UCSD-AML1 (cell line): ENCODE results near the gene MMP13.
"Not testable (repeated sequence)": the region's sequence is repeated elsewhere in the genome, so short reads cannot be mapped to it uniquely, and the experiment has no call there.

Experiments used
- DNase-seq: peaks from one replicate; lab custom pipeline; 2025; ENCODE audit not compliant: unreplicated experiment; lab: John Stamatoyannopoulos, UW

MMP13 gene

DNA sequence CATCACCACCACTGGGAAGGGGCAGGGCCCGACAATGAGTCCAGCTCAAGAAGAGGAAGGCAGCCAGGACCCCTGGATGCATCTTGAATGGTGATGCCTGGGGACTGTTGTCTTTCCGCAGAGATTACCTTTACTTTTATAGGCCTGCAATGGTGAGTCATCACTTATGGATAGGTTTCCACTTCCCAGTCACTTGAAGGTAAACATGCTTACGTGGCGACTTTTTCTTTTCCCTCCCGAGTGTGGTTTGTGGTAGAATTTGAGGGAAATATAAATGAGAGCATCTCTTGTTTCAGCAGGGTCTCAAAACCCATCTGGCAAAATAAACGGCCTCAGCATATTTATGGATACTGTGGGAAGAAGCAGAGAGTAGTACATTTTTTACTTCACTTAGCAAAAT lies at the start of gene MMP13:
MMP13 (minus strand) TSS at position 109 of the 400 bp plus-strand sequence; CDS start at position 82, 27 bp downstream.
- no peak for DNase-seq

DNA sequence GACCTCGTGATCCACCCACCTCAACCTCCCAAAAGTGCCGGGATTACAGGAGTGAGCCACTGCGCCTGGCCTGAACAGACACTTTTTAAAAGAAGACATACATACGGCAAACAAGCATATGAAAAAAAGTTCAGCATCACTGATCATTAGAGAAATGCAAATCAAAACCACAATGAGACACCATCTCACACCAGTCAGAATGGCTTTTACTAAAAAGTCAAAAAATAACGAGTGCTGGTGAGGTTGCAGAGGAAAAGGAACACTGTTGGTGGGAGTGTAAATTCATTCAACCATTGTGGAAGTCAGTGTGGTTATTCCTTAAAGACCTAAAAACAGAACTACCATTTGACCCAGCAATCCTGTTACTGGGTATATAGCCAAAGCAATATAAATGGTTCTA lies 48.7 kb upstream of the MMP13 start:
- not testable (repeated sequence) for DNase-seq

DNA sequence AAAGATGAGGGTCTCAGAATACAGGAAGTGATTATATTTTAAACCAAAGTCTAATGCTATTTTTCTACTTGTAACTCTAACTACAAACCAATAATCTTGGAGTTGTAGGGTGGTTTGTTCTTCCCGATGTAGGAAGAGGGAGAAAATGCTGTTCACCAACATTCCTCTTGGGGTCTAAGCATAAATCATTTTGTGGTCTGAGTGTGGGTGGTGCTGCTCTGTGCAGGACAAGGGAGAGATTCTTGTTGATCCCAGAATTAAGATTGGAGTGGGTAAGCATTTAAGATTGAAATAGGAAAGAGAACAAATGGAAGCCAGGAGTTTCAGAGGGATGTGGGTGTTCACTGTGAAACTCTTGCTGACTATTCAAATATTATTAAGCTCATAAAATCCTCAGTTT lies 38.6 kb upstream of the MMP13 start:
- DNase-seq = no peak

DNA sequence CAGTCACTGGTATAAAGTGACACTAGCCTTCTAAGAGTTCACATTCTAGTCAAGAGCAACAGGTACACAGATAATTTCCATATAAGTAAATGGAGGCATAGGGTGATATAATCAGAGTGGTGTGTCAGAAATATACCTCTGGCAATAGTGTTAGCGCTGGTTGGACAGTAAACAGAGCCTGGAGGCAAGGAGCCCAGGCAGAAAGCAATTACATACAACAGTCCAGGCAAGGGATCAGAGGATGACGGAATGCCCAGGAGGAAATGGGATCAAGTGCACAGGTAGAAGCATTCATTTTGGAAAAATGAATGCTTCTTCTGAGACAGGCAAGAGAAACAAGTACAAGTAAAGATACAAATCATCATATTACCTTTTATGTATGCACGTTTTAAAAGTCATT lies 36.2 kb upstream of the MMP13 start:
- DNase-seq = no peak

DNA sequence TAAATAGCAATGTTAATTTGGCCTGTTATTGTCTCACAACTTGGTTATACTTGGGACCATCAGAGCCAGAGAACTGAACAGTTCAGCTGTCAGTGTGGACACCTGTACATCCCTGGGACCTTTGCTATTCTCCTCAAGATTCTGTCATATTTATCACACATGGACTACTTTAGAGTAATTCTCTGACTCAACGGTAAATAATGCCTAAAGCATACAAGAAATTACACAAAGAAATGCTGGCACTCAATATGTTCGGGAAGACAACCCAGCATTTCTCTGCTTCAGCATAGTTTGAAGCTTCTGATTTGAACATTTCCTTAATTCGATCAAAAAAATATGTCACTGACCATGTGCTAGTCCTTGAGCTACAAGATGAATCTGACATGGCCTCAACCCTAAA lies 34.6 kb upstream of the MMP13 start:
- no peak for DNase-seq

DNA sequence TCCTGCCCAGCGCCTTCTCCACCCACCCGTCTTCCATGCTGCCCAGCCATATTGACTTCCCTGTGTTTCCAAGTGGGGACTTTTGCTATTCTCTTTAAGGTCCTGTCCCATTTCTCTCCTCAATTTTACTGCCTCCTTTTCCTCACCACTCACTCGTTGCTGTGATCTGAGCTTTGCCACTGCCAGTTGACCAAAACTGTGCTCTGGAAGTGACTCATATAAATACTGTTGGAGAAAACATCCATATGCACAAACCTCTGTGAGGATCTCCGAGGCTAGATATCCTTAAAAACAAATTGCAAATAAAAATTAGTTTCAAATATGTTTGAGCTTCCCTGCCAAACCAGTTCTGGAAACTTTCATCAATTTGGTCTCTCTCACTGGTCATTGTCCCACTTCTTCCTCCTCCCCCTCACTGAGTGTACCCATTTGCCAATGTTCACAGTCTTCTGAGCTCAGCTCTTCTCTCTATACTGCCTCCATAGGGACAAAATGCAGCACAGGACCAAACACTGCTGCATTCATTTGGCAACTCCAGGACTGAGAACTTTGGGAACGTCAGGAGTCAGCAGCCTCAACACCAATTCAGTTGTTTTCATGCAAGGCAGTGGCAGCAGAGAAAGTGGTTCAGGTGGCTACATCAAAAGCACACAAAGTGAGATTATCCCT lies 34.0 kb upstream of the MMP13 start:
- no peak for DNase-seq

DNA sequence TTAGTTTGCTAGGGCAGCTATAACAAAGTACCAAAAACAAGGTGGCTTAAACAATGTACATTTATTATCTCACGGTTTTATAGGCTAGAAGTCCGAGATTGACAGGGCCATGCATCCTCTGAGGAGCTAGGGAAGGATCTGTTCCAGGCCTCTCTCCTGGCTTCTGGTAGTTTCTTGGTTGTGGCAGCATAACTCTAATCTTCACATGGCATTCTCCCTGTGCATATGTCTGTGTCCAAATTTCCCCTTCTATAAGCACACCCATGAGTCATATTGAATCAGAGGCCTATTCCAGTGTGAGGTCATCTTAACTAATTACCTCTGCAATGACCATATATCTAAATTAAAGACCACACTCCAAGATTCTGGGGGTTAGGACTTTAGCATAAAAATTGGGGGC lies 31.3 kb upstream of the MMP13 start:
- DNase-seq = no peak

DNA sequence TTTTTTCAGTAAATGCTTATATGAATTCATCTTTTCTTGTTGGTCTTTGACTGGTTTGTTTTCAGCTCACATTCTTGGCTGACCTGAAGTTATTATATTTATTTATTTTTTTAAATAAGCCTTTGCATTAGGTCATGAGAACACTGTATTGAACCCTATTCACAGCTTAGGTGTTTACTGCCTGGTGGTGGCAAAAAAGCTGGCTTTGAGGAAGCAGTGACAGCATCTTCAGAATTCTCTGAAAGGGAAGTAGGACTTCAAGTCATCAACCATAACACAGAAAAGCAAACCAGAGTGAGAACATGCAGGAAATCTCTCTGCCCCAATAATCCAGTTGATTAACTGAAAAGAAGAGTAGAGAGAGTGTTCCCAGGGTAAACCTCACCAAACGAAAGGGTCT lies 30.3 kb upstream of the MMP13 start:
- DNase-seq = no peak

DNA sequence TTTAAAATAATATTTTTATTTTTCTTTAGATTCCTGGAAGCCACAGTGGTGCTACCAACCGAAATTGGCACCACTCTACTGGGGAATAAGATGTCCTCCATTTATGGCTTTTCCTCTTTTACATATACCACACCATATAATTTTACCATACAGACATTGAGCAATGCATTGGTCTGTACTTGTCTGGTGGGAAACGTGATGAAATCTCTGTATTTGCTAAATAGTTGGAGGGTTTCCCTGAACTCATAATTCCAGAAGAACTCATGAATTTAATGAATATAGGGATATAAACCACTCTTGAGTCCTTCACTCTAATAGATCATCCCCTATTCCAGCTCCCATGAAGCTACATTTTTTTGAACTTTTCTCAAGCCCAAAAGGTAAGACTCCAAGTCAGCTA lies 28.0 kb upstream of the MMP13 start:
- no peak for DNase-seq

DNA sequence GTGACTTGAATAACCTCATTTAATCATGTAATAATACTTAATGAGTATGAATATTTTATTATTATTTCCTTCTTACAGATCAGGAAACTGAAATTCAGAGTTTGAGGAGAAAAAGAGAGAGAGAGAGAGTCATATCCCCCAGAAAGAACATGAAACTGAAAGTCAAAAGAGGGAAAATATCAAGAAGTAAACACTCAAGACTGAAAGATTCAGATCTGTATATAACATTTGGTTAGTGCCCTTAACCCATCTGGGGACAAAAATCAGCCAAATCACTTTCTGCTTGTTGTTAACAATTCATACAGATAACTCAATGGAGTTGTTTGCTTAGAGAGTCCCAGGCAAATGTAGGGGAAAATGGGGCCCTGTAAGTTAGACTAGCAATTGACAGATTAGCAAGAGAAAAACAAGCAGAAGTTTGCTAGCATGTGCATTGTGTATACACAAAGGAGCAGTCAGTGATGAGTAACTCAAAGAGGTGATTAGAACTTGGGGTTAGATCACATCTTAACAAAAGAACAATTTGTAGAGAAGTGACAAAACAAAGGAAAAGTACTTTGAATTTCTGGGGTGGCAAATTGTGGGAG lies 25.9 kb upstream of the MMP13 start:
- no peak for DNase-seq

DNA sequence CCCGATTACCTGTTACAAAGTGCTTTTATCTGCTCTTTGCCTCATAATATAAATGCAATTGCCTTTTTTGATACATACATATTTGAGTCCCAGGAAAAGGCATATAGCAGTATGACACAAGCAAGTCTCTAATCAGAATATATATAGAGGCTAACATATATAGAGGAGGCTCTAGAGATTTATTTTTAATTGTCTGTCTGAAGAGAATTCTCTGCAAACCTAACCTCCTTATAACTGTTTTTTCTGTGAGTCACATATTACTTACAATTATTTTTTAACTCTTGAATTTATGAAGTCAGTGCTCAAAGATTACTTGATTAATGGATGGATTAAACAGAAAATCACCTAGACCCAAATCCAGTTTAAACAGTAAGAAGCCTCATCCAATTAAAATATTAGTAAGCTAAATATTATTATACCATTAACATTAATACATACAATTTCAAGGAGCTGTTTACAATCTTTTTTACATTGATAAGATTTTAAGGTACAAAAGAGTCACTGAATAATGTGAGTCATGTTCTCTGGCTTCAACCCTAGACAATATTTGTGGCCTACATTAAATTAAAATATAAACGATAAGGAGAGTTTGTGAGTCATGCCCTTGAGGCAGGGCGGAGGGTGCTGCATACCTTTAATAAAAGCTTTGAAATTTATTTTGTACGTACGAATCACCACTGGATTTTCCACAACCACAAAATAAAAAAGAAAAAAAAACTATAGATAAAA lies 19.2 kb upstream of the MMP13 start:
- no peak for DNase-seq

DNA sequence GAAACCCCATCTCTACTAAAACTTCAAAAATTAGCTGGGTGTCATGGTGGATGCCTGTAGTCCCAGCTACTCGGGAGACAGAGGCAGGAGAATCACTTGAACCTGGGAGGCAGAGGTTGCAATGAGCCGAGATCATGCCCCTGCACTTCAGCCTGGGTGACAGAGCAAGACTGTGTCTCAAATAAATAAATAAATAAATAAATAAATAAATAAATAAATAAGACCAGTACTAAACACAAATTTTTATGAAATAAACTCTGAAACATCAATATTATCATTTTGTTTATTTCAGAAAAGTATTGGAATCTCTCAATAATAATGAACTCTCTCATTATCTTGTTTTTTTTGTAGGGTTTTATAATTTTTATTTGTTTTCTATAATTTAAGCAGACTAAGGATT lies 18.2 kb upstream of the MMP13 start:
- DNase-seq = not testable (repeated sequence)

DNA sequence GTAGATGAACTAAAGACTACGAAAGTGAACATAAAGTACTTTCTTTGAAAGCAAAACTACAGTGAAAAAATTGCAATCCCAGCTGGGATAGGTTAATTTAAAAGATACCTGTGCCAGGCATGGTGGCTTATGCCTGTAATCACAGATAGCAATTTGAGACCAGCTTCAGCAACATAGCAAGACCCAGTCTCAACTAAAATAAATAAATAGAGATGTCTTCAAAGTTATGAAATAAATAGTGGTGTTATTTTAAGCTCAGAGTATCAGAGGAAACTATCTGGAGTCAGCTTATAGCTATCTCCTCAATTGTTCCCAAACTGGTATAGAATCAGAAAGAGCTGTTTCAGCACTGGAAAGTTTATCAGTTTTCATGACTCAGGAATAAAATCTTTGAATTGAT lies 17.3 kb upstream of the MMP13 start:
- DNase-seq = no peak

DNA sequence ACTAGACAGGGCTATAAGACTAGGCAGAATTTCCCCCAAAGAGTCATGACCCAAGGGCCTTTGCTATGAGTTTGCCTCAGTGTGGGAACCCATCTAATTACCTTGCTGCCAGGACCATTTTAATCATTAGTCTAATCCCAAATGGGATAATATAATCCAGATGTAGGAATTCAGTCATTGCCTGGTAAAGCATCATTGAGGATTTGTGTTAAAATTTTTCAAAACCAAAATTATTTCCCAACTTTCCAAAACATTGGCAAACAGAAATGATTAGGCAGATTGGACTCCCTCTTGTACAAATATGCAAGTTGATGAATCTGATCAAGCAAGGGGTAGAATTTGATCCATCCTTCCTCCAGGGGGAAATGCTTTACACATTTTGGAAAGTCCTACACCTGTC lies 16.2 kb upstream of the MMP13 start:
- no peak for DNase-seq

DNA sequence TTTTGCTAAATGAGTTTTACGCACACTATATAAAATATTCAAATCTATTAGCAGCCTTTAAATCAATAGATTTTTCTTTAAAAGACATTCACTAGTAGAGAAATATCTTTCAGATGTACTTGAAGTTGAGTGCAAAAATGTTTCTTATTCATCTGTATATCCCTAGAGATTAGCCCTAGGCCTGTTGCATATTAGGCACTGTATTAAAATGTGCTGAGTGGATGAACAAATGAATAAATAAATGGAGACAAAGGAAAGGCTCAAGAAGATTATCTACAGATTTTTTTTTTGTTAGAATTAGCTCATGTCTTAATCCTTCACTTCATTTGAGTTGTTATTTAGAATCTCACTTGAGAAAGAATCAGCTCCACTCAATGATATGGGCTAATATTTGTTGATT lies 12.0 kb upstream of the MMP13 start:
- DNase-seq = no peak

DNA sequence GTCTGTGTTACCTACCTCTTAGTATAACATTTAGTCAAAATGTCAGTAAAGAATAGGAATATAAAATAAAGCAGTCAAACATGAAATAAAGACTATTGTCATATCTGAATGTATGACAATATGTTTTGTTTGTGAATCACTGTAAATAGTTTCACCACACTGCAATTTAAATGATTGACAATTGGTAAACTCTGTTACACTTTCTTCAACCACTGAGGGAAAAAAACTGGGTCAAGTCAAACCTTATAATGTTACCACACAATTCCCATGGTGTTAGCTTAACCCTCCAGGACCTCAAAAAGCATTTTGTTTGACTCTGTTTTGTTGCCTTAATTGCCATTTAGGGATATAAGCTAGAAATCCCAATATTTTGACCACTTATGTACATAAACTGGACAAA lies 10.5 kb upstream of the MMP13 start:
- no peak for DNase-seq

DNA sequence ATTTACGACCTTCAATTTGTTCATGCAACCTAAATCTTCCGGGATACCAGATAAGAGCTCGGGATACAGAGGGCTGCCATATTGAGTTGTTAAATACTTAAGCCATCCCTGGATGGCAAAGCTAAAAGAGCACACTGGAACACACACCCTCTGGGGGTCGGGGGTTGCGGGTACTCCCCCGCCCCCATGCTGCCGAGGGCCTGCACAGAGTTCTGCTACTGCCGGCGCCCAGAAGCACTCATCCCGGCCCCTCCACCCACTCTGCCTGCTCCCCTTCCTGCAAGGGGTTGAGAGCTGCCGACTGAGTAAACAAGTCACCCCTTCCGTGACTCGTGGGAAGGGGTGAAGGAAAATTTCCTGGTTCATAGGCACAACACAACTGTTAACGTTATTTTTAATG lies 9.3 kb upstream of the MMP13 start:
- DNase-seq = no peak

DNA sequence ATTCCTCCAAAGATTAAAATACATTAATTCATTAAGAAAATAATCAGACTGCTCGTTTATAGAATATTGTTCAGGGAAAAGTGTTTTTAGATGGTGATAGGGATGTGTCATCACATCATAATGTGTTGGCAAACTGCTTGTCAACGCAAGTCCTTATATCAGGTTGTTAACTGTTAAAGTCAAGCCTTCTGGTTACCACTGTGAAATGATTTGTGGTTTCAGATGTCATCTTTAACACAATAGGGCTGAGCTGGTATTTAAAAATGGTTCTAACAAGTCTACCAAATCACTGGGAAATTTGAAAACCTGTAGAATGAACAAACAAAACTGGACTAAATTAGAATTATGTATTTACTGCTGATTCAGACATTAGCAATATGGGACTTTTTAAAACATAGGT lies 2.4 kb upstream of the MMP13 start:
- DNase-seq = no peak

DNA sequence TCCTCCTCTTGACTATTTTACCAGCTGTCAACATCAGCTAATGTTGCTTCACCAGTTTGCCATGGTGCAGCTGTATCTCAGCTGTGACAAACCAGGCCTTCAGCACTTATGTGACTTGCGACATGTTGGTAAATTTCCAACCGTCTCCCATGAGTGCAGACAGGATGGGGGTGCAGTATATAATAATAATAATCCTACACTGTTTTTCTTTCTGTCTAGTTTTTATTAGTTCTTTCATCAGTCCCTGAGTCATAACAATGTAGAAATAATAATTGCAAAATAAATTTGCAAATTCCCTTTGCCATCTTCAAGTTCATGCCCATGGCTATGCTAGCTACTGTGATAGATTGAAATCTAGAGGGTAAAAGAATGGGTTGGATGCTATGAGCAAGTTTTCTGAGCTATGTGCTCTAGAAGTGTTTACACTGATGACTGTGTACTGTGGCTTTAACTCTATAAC lies 4.9 kb downstream of the MMP13 start:
- no peak for DNase-seq

DNA sequence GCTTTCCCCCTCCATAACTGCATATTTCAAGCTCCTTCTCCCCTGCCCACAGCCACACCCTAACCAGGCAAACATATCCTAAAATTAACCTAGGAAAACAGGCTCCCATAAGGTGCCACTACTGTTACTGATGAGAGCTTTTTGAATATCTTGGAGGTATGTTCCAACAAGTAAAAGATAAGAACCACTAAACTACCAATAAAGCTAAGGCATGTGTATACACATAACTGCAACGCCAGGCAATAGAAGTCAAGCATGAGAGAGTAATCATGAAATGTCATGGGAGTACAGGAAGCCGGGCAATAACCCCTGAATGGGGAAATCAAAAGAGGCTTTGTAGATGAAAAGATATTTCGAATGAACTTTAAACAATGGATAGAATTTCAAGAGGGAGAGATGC lies 9.3 kb downstream of the MMP13 start:
- DNase-seq = no peak

DNA sequence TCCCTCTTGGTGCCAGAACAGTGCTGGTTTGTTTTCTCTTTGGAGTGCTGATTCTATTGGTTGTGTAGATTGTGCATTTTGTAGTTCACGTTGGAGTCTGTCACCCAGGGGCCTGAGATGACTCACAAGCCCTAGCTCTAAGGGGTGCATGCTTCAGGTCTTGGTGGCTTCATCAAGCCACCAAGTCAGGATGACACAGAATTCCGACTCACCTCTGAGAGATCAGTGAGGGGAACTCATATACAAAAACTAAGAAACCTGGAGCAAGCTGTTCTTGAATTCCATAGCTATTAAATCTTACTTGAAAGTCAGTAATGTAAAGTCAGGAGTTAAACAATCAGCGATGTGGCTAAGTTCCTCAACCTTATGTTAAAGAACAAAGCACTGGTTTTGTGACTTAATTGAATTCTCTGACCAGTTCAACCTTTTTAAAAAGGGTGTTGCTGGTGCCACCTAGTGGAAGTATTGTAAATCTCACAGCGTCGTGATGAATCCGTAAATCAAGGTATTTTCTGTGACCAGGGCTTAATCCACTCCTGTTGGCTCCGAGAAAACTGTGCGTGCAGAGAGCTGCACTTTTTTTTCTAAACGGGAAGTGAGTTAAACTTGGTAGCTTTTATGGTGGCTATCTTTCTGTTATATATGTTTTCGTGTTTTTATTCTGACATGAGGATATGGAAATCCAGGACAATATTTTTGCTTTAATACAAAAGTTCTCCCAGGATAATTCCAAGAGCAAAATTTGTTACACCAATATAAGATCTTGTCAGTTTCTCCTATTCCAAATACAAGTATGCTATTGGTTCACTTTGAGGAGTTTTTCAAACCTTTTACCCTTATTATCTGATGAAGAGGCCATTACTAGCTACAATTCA lies 14.6 kb downstream of the MMP13 start:
- peak; percentile 11 for DNase-seq
